Measurements from ENCODE around the gene GSTK1. TPM values are rescaled to one million over a fixed set of nuclear protein-coding genes. Genes with fewer than 3 reads are reported as not detected.

Gene GSTK1
- total and polyA plus RNA-seq, 9 of the 15 experiments (the other 6 are each of a cell fraction or from before 2014, with no cell fraction given), result 155 to 441 (median 233) TPM

- TF ChIP-seq SETDB1 (IDR thresholded peaks at IDR 0.05; ENCODE audit: low read length) (no peak), CTCF (IDR thresholded peaks at IDR 0.05 in 2 of 3, conservative IDR thresholded peaks at IDR 0.05 in 1 of 3; ENCODE audit: insufficient read depth in 2 of 3, low read depth in 1 of 3, low read length in 3 of 3) (peak; percentile 96 to 98 (median 97)), MTA3 (IDR thresholded peaks at IDR 0.05; ENCODE audit: borderline replicate concordance) (0 out of 2 replicates have a peak, but pooled peaks have one; percentile 48), CBFA2T2 (conservative IDR thresholded peaks at IDR 0.05) (no peak), ZNF830 (CRISPR knock-in tag; IDR thresholded peaks at IDR 0.05) (no peak), PCBP2 (IDR thresholded peaks at IDR 0.05; ENCODE audit: low read depth, low read length, poor library complexity, severe bottlenecking) (no peak), TAL1 (IDR thresholded peaks at IDR 0.05) (no peak), ZNF318 (IDR thresholded peaks at IDR 0.05; ENCODE audit: borderline replicate concordance in 1 of 2, low read depth in 1 of 2) (no peak), ZC3H11A (IDR thresholded peaks at IDR 0.05; ENCODE audit: low read depth, low read length) (no peak), SFPQ (IDR thresholded peaks at IDR 0.05; ENCODE audit: low read depth, low read length) (no peak), SPI1 (IDR thresholded peaks at IDR 0.05; ENCODE audit: borderline replicate concordance, low read depth, low read length) (no peak), RB1 (IDR thresholded peaks at IDR 0.05; ENCODE audit: low read depth) (0 out of 2 replicates have a peak, but pooled peaks have one; percentile 40), ZNF785 (CRISPR knock-in tag; IDR thresholded peaks at IDR 0.05) (no peak), LCOR (CRISPR knock-in tag; IDR thresholded peaks at IDR 0.05) (no peak), FOXK2 (conservative IDR thresholded peaks at IDR 0.05 in 1 of 2, IDR thresholded peaks at IDR 0.05 in 1 of 2; ENCODE audit: low read depth in 2 of 2) (no peak), ZNF584 (CRISPR knock-in tag; IDR thresholded peaks at IDR 0.05; ENCODE audit: low read depth) (no peak)
Measured at GRCh38 chr7:143305423-143306070, 42.3 kb downstream of the GSTK1 start (continued).

Data from K562 (cell line).